Osteocyte (in vitro differentiated cells): Measurements from ENCODE around the gene PTPRF. TPM values are rescaled to one million over a fixed set of nuclear protein-coding genes. Genes with fewer than 3 reads are reported as not detected.

Experiments used
- DNase-seq: peaks from one replicate; pipeline ENCODE4 v3.0.0; 2021; ENCODE audit warnings: mixed read lengths; ENCODE audit not compliant: unreplicated experiment; ENCODE audit errors: extremely low spot score
- H3K27ac Mint-ChIP-seq: one replicate; pipeline ENCODE4 v1.8.0; 2021; ENCODE audit warnings: mild to moderate bottlenecking, mixed read lengths; ENCODE audit not compliant: unreplicated experiment
- H3K27me3 Mint-ChIP-seq: one replicate; pipeline ENCODE4 v1.8.0; 2021; ENCODE audit warnings: mixed read lengths; ENCODE audit not compliant: unreplicated experiment
- H3K36me3 Mint-ChIP-seq: one replicate; pipeline ENCODE4 v1.8.0; 2021; ENCODE audit warnings: mixed read lengths; ENCODE audit not compliant: unreplicated experiment
- H3K4me1 Mint-ChIP-seq: one replicate; pipeline ENCODE4 v1.8.0; 2021; ENCODE audit warnings: mixed read lengths; ENCODE audit not compliant: unreplicated experiment
- H3K4me3 Mint-ChIP-seq: one replicate; pipeline ENCODE4 v1.8.0; 2021; ENCODE audit warnings: mild to moderate bottlenecking, moderate library complexity, mixed read lengths; ENCODE audit not compliant: unreplicated experiment
- H3K9me3 Mint-ChIP-seq: one replicate; pipeline ENCODE4 v1.8.0; 2021; ENCODE audit warnings: mixed read lengths; ENCODE audit not compliant: unreplicated experiment
- total RNA-seq: library from RNA; stranded (reverse); gene quantifications from 2 replicates; pipeline ENCODE4 v1.2.1, GENCODE V29; 2021
- TF ChIP-seq, protein P1 (sequence below): fragments of 200-600 bp; sonication (generic); IDR thresholded peaks from 2 replicates; pipeline ENCODE4 v1.5.0; 2021; ENCODE audit warnings: antibody characterized with exemption, mild to moderate bottlenecking, moderate library complexity

The PTPRF gene
- total RNA-seq, 1 donor from 2014 or later: 37.3 TPM

DNA sequence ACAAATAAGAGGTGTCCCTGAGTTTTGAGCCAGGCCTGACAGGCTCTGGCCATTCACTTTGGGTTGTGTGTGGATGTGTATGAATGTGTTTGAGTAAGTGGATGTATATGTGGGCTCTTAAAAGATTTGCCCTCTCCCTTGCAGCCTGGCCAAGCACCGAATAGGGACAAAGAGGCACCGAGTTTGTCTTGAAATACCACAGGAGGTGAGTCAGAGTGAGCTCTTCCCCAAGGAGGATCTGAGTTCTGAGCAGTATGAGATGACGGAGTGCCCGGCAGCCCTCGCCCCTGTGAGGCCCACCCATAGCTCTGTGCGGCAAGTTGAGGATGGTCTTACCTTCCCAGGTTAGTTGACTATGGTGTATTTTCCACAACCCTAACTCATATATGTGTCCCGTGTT is 138.3 kb downstream of the PTPRF start:
- no peaks in the 10 kb centered on the region for H3K4me1 Mint-ChIP-seq
- peaks cover 68% of the 10 kb centered on the region for H3K36me3 Mint-ChIP-seq
- no peak overlapping the region for H3K27ac Mint-ChIP-seq
- H3K9me3 Mint-ChIP-seq: no peaks in the 10 kb centered on the region
- DNase-seq: no peak
- TF ChIP-seq, protein P1, sequence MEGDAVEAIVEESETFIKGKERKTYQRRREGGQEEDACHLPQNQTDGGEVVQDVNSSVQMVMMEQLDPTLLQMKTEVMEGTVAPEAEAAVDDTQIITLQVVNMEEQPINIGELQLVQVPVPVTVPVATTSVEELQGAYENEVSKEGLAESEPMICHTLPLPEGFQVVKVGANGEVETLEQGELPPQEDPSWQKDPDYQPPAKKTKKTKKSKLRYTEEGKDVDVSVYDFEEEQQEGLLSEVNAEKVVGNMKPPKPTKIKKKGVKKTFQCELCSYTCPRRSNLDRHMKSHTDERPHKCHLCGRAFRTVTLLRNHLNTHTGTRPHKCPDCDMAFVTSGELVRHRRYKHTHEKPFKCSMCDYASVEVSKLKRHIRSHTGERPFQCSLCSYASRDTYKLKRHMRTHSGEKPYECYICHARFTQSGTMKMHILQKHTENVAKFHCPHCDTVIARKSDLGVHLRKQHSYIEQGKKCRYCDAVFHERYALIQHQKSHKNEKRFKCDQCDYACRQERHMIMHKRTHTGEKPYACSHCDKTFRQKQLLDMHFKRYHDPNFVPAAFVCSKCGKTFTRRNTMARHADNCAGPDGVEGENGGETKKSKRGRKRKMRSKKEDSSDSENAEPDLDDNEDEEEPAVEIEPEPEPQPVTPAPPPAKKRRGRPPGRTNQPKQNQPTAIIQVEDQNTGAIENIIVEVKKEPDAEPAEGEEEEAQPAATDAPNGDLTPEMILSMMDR: no peak
- H3K4me3 Mint-ChIP-seq: no peak overlapping the region
- H3K27me3 Mint-ChIP-seq: no peaks in the 10 kb centered on the region

DNA sequence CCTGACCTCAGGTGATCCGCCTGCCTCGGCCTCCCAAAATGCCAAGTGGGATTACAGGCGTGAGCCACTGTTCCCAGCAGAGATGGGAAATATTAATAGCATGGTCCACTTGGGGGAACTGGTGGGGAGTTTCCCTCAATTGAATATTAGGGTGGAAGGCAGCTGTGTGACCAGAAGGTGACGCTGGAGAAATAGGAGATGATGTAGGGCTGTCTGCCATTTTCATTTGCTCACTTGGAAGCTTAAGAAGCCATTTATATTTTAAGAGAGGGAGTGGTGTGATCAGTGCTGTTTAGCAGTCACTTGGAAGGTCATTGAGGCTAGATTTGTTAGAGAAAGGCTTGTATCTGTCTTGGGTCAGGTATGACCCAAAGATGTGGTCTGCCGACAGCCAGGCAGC is 139.2 kb downstream of the PTPRF start:
- DNase-seq: no peak
- Mint-ChIP-seq H3K4me1 (no peaks in the 10 kb centered on the region), H3K27me3 (no peaks in the 10 kb centered on the region), H3K36me3 (peaks cover 62% of the 10 kb centered on the region), H3K4me3 (no peak overlapping the region), H3K9me3 (no peaks in the 10 kb centered on the region), H3K27ac (no peak overlapping the region)
- TF ChIP-seq, protein P1: no peak

DNA sequence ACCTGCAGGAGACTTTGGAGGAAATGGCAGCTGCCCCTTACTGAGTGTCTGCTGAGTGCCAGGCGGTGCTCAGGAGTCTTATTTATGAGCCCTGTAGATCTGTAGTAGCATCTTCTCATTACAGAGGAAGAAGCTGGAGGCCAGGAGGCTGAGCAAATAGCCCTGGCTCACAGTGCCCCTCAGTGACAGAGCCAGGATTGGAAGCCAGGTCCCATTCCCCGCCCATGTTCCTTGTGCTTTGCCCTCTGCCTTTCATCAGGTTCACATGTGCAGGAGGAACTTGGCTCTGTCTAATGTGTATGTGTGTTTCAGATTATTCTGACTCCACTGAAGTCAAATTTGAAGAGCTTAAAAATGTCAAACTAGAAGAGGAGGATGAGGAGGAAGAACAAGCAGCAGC is 140.5 kb downstream of the PTPRF start:
- no peak overlapping the region for H3K27ac Mint-ChIP-seq
- no peak overlapping the region for H3K4me3 Mint-ChIP-seq
- no peaks in the 10 kb centered on the region for H3K27me3 Mint-ChIP-seq
- no peak for DNase-seq
- no peaks in the 10 kb centered on the region for H3K9me3 Mint-ChIP-seq
- TF ChIP-seq, protein P1: no peak
- H3K4me1 Mint-ChIP-seq: no peaks in the 10 kb centered on the region
- peaks cover 54% of the 10 kb centered on the region for H3K36me3 Mint-ChIP-seq

DNA sequence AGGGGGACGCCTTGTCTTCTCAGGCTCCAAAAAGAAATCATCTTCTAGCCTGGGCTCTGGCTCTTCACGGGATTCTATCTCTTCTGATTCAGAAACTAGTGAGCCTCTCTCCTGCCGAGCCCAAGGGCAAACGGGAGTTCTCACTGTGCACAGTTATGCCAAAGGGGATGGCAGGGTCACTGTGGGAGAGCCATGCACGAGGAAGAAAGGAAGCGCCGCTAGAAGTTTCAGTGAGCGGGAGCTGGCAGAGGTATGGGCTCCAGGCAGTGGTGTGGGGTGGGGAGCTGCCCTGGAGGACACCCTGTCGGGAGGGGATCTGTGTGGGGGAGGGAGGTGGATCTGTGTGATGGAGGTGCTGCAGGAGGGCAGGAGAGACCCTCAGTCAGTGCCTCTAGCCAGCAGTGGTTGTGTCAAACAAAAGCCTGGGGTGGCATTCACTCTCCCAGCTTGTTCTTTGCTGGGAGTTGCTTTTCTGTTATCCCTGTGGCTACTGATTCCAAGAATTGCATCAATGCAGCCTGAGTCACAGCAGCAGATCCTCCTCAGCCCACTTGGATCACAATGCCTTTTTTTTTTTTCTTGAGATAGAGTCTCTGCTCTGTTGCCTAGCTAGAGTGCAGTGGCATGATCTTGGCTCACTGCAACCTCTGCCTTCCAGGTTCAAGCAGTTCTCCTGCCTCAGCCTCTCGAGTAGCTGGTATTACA is 141.1 kb downstream of the PTPRF start:
- no peaks in the 10 kb centered on the region for H3K9me3 Mint-ChIP-seq
- DNase-seq: no peak
- no peaks in the 10 kb centered on the region for H3K4me1 Mint-ChIP-seq
- no peak overlapping the region for H3K27ac Mint-ChIP-seq
- no peaks in the 10 kb centered on the region for H3K27me3 Mint-ChIP-seq
- peaks cover 49% of the 10 kb centered on the region for H3K36me3 Mint-ChIP-seq
- TF ChIP-seq, protein P1: no peak
- no peak overlapping the region for H3K4me3 Mint-ChIP-seq

DNA sequence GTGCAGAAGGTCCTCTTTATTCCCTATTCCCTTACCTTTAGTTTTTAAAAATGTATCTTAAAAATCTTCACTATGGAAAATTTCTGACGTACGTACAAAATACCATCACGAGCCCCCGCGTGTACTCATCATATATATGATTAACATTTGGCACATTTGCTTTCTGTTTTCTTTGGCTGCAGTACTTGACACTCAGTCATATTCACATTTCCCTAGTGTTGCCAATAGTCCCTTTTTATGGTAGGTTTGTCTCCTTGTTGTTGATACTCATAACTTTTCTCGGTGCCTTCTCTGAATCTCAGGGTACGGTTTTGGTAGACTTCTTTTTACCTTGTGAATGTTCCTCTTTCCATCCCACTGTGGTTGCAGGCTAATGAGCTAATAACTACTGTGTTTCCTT is 142.6 kb downstream of the PTPRF start:
- DNase-seq: no peak
- H3K4me1 Mint-ChIP-seq: no peaks in the 10 kb centered on the region
- TF ChIP-seq, protein P1: no peak
- no peak overlapping the region for H3K4me3 Mint-ChIP-seq
- H3K27me3 Mint-ChIP-seq: no peaks in the 10 kb centered on the region
- H3K9me3 Mint-ChIP-seq: no peaks in the 10 kb centered on the region
- H3K27ac Mint-ChIP-seq: no peak overlapping the region
- H3K36me3 Mint-ChIP-seq: peaks cover 45% of the 10 kb centered on the region

Other genes with a start within 250 kb of the PTPRF start
- not detected in 2 replicates for gene C1orf210, start 245.3 kb upstream of the PTPRF start, total RNA-seq
- gene TIE1, start 229.9 kb upstream of the PTPRF start, total RNA-seq: not detected in 2 replicates
- gene MPL, start 193.1 kb upstream of the PTPRF start, total RNA-seq: not detected in 2 replicates
- gene CDC20, start 171.9 kb upstream of the PTPRF start, total RNA-seq: 15.2 and 18.7 TPM in 2 replicates
- 61.9 and 62.5 TPM in 2 replicates for gene ELOVL1, start 162.9 kb upstream of the PTPRF start, total RNA-seq
- gene MED8, start 141.1 kb upstream of the PTPRF start, total RNA-seq: 39.8 and 40.4 TPM in 2 replicates
- 51.8 and 63.6 TPM in 2 replicates for gene SZT2, start 141.0 kb upstream of the PTPRF start, total RNA-seq
- gene HYI, start 77.0 kb upstream of the PTPRF start, total RNA-seq: 43.2 and 45.9 TPM in 2 replicates
- 51.9 and 55.8 TPM in 2 replicates for gene KDM4A, start 119.3 kb downstream of the PTPRF start, total RNA-seq
- gene ST3GAL3, start 176.7 kb downstream of the PTPRF start, total RNA-seq: 23.5 and 26.4 TPM in 2 replicates